Gastroesophageal sphincter (tissue), 4 donors: ENCODE results near the gene UBQLN4. TPM values are rescaled to one million over a fixed set of nuclear protein-coding genes. Genes with fewer than 3 reads are reported as not detected.
A peak's percentile ranks its signal among the peaks of the same experiment; 100 is the strongest.

Source experiments
- ATAC-seq: fragments of 150-250 bp; one replicate; pipeline ENCODE4 v1.9.1; 2016; ENCODE audit warnings: mild to moderate bottlenecking, moderate library complexity
- H3K27ac ChIP-seq, 4 donors: fragments of 200-600 bp; sonication (generic) in 3 of 4; 1 replicate in 3 of 4; 2 replicates in 1 of 4; pipeline ENCODE4 v1.5.1; 2016 to 2019
- H3K27me3 ChIP-seq: fragments of 200-600 bp; sonication (generic); one replicate; pipeline ENCODE4 v1.5.1; 2019
- H3K36me3 ChIP-seq, 2 donors: fragments of 200-600 bp; sonication (generic); one replicate each; pipeline ENCODE4 v1.5.1; 2019; ENCODE audit warnings: control low read depth in 1 of 2
- H3K4me1 ChIP-seq, 3 donors: fragments of 200-600 bp; sonication (generic); 1 replicate in 2 of 3; 2 replicates in 1 of 3; pipeline ENCODE4 v1.5.1; 2016 to 2019; ENCODE audit warnings: control low read depth in 2 of 3
- H3K4me3 ChIP-seq, 2 donors: fragments of 200-600 bp; sonication (generic); one replicate each; pipeline ENCODE4 v1.5.1; 2019; ENCODE audit warnings: mild to moderate bottlenecking in 1 of 2, moderate library complexity in 1 of 2
- H3K9me3 ChIP-seq, 3 donors: fragments of 200-600 bp; sonication (generic); one replicate each; pipeline ENCODE4 v1.5.1; 2017 to 2019; ENCODE audit warnings: control low read depth in 2 of 3
- CTCF ChIP-seq, 4 experiments: fragments of 200-600 bp in 2 of 4; fragments of 450-650 bp in 2 of 4; sonication (generic) in 1 of 4; IDR thresholded peaks; one replicate each; pipeline ENCODE4 v1.5.1; 2017 to 2019; ENCODE audit warnings: antibody characterized with exemption in 4 of 4, mild to moderate bottlenecking in 2 of 4, moderate library complexity in 2 of 4
- EP300 ChIP-seq: sonication (generic); formaldehyde crosslinking; IDR thresholded peaks from one replicate; pipeline ENCODE4 v1.6.1; 2017; ENCODE audit warnings: antibody characterized with exemption, mild to moderate bottlenecking
- POLR2A ChIP-seq, 2 donors: fragments of 450-650 bp; IDR thresholded peaks; one replicate each; pipeline ENCODE4 v1.6.1; 2017; ENCODE audit warnings: antibody characterized with exemption in 2 of 2, mild to moderate bottlenecking in 2 of 2, moderate library complexity in 1 of 2
- POLR2AphosphoS5 ChIP-seq: sonication (generic); formaldehyde crosslinking; IDR thresholded peaks from one replicate; pipeline ENCODE4 v1.6.1; 2017; ENCODE audit warnings: antibody characterized with exemption
- WGBS, 2 donors: methylation state at CpG; one replicate each; pipeline ENCODE4 v1.1.5; 2018; ENCODE audit warnings: low coverage in 1 of 2; 5-methylcytosine and 5-hydroxymethylcytosine counted together
- total RNA-seq, 4 donors: library from RNA; depleted of rRNA; stranded (reverse); fragments of >200 nt; gene quantifications; one replicate each; pipeline ENCODE4 v1.1.0, GENCODE V29; 2016

UBQLN4 gene
- total RNA-seq, 4 donors from 2014 or later, result 19.6 to 29.6 (median 24.8) TPM

GRCh38 chr1:156033011-156033410, 20.6 kb downstream of the UBQLN4 start:
- Histone ChIP-seq H3K36me3 (peaks cover 0 to 22% of the 10 kb centered on the region in 2 donors), H3K27ac (no peak overlapping the region), H3K27me3 (no peaks in the 10 kb centered on the region), H3K4me3 (no peak overlapping the region), H3K4me1 (no peaks in the 10 kb centered on the region), H3K9me3 (no peaks in the 10 kb centered on the region)
- WGBS, 2 donors, result 56 to 71% methylated on average over 6 of the region's 6 CpGs
- ATAC-seq, result no peak
- no peak for TF ChIP-seq EP300
- no peak for TF ChIP-seq POLR2A (IDR thresholded peaks at IDR 0.05)
- TF ChIP-seq POLR2AphosphoS5, result no peak
- TF ChIP-seq CTCF (IDR thresholded peaks at IDR 0.05), result no peak

GRCh38 chr1:156026588-156026987, 27.0 kb downstream of the UBQLN4 start:
- TF ChIP-seq EP300, result no peak

GRCh38 chr1:156025876-156026275, 27.7 kb downstream of the UBQLN4 start:
- no peaks in the 10 kb centered on the region for H3K27me3 ChIP-seq

More at GRCh38 chr1:156026588-156026987, 27.0 kb downstream of the UBQLN4 start:
- Histone ChIP-seq H3K27ac (no peak overlapping the region), H3K36me3 (no peaks in the 10 kb centered on the region), H3K9me3 (no peaks in the 10 kb centered on the region), H3K27me3 (no peaks in the 10 kb centered on the region), H3K4me3 (no peak overlapping the region), H3K4me1 (no peaks in the 10 kb centered on the region)
- no peak for ATAC-seq
- WGBS, 2 donors, result 84 to 87% methylated on average over 4 of the region's 4 CpGs

DNA sequence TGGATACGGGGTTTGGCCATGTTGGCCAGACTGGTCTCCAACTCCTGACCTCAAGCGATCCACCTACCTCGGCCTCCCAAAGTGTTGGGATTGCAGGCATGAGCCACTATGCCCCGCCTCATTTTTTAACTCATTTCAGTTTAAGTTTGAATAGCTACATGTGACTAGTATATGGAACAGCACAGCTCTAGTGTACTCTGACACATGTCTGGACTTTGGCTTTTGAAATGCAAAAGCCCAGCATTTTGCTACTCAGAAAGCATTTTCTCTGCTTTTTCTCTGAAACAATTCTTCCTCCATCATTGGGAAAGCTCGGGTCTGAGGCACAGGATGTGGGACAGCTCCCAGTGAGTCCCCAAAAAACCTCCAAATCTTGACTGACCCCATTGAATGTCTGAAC, 28.8 kb downstream of the UBQLN4 start:
- WGBS, 2 donors, result 85% methylated on average over 3 to 5 of the region's 5 CpGs
- ATAC-seq, result no peak
- no peaks in the 10 kb centered on the region for H3K36me3 ChIP-seq
- peaks cover 0 to 12% (median 3%) of the 10 kb centered on the region in 3 donors for H3K4me1 ChIP-seq
- H3K27ac ChIP-seq, result no peak overlapping the region
- H3K9me3 ChIP-seq, result no peaks in the 10 kb centered on the region
- H3K27me3 ChIP-seq, result no peaks in the 10 kb centered on the region
- no peak overlapping the region for H3K4me3 ChIP-seq
- no peak for TF ChIP-seq POLR2AphosphoS5
- no peak for TF ChIP-seq POLR2A (IDR thresholded peaks at IDR 0.05)
- no peak for TF ChIP-seq CTCF (IDR thresholded peaks at IDR 0.05)
- no peak for TF ChIP-seq EP300

More at GRCh38 chr1:156025876-156026275, 27.7 kb downstream of the UBQLN4 start:
- 19 to 23% methylated on average over 3 of the region's 9 CpGs for WGBS, 2 donors
- TF ChIP-seq CTCF (IDR thresholded peaks at IDR 0.05) (peak in 2 of 4 experiments; percentile 15 to 20), EP300 (no peak), POLR2AphosphoS5 (no peak), POLR2A (IDR thresholded peaks at IDR 0.05) (no peak)
- H3K36me3 ChIP-seq, result no peaks in the 10 kb centered on the region
- peaks cover 0 to 5% (median 0%) of the 10 kb centered on the region in 3 donors for H3K4me1 ChIP-seq
- no peak for ATAC-seq
- no peaks in the 10 kb centered on the region for H3K9me3 ChIP-seq
- H3K4me3 ChIP-seq, result no peak overlapping the region
- H3K27ac ChIP-seq, result no peak overlapping the region

- Histone ChIP-seq H3K27me3 (no peaks in the 10 kb centered on the region), H3K27ac (no peak overlapping the region), H3K9me3 (no peaks in the 10 kb centered on the region), H3K4me1 (peaks cover 0 to 25% (median 5%) of the 10 kb centered on the region in 3 donors), H3K4me3 (no peak overlapping the region), H3K36me3 (peaks cover 0 to 28% of the 10 kb centered on the region in 2 donors)
- 62 to 71% methylated on average over 2 of the region's 2 CpGs for WGBS, 2 donors
- no peak for TF ChIP-seq POLR2A (IDR thresholded peaks at IDR 0.05)
- no peak for TF ChIP-seq POLR2AphosphoS5
- no peak for TF ChIP-seq EP300
- TF ChIP-seq CTCF (IDR thresholded peaks at IDR 0.05), result no peak
- no peak for ATAC-seq
Measured at GRCh38 chr1:156021954-156022353, 31.6 kb downstream of the UBQLN4 start.
